Fibroblast of the aortic adventitia (primary cell): ENCODE data around the gene KRT4. TPM values are rescaled to one million over a fixed set of nuclear protein-coding genes. Genes with fewer than 3 reads are reported as not detected.

Experiments used
- DNase-seq: peaks from one replicate; pipeline ENCODE4 v3.0.0-alpha.2; 2010; ENCODE audit warnings: low read depth
- H3K4me3 ChIP-seq: 2 replicates; pipeline ENCODE4 v1.5.1; 2011; ENCODE audit warnings: low read depth, mild to moderate bottlenecking, control low read depth, low read length, moderate library complexity
- total RNA-seq: library from RNA; depleted of rRNA; stranded (reverse); fragments of >200 nt; gene quantifications from 2 replicates; pipeline ENCODE4 v1.2.3, GENCODE V29; 2012; ENCODE audit warnings: low replicate concordance
- TF ChIP-seq, protein P1 (sequence below): IDR thresholded peaks from 2 replicates; pipeline ENCODE4 v1.5.1; 2011; ENCODE audit warnings: mild to moderate bottlenecking, low read length, control low read depth, inconsistent platforms; ENCODE audit not compliant: insufficient read depth

Gene KRT4
- total RNA-seq, 1 donor, result not detected

GRCh38 chr12:52821826-52822660 lies 8.1 kb upstream of the KRT4 start:
- TF ChIP-seq, protein P1, sequence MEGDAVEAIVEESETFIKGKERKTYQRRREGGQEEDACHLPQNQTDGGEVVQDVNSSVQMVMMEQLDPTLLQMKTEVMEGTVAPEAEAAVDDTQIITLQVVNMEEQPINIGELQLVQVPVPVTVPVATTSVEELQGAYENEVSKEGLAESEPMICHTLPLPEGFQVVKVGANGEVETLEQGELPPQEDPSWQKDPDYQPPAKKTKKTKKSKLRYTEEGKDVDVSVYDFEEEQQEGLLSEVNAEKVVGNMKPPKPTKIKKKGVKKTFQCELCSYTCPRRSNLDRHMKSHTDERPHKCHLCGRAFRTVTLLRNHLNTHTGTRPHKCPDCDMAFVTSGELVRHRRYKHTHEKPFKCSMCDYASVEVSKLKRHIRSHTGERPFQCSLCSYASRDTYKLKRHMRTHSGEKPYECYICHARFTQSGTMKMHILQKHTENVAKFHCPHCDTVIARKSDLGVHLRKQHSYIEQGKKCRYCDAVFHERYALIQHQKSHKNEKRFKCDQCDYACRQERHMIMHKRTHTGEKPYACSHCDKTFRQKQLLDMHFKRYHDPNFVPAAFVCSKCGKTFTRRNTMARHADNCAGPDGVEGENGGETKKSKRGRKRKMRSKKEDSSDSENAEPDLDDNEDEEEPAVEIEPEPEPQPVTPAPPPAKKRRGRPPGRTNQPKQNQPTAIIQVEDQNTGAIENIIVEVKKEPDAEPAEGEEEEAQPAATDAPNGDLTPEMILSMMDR, result no peak
- H3K4me3 ChIP-seq, result no peak overlapping the region
- peak; percentile 16 for DNase-seq

- no peak for DNase-seq
- H3K4me3 ChIP-seq, result no peak overlapping the region
- TF ChIP-seq, protein P1, result no peak
Measured at GRCh38 chr12:52821071-52821730, 7.3 kb upstream of the KRT4 start.

DNA sequence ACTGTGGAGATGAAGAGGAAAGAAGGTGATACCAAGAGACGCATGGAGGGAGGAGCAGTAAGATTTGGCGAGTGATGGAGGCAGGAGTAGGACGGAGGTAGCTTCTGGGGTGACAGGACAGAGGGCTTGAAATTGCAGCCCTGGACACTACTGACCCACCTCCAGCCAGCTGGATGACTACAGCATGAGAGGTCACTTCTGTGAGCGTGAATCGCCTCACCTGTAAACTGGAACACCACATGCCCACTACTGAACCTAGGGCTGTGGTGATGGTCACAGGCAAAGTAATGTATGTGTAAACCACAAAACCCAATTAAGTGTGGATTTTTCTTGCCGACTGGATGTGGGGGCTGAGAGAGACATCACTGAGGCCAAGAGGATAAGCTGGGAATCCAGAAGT lies 6.6 kb upstream of the KRT4 start:
- no peak for DNase-seq
- TF ChIP-seq, protein P1, result no peak
- no peak overlapping the region for H3K4me3 ChIP-seq

- DNase-seq, result no peak
- H3K4me3 ChIP-seq, result no peak overlapping the region
- TF ChIP-seq, protein P1, result no peak
Measured at GRCh38 chr12:52819731-52820510, 6.0 kb upstream of the KRT4 start.

DNA sequence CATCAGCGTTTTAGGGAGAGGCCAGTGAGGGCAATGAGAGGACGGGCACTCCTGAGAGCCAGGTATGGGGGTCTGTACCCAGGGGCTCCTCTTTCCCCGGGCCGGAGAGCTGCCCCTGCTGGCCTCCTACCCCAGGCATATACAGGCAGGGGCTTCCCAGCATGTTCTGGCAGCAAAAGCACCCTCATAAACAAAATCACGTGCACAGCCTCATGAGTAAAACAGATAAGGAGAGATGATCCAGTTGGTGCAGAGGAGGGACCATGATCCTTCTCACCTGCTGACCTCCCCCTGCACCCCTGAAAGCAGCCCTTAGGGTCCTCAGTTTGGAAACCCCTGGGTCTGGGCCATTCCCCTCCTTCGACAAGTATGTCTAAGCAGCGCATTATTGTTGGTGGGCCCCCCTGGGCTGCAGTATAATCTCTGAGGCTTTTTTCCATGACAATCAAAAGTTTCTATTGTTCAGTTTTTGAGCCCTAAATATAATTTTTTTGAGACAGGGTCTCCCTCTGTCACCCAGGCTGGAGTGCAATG lies 5.0 kb upstream of the KRT4 start:
- TF ChIP-seq, protein P1, result no peak
- H3K4me3 ChIP-seq, result no peak overlapping the region
- DNase-seq, result no peak

GRCh38 chr12:52818388-52818787 lies 4.5 kb upstream of the KRT4 start:
- H3K4me3 ChIP-seq, result no peak overlapping the region
- DNase-seq, result no peak
- TF ChIP-seq, protein P1, result no peak
